NCI-H774 (cell line): ENCODE data around the gene AMMECR1.

Experiments used
- DNase-seq: peaks from one replicate; lab custom pipeline; 2025; lab: John Stamatoyannopoulos, UW

Gene AMMECR1

GRCh38 chrX:110311437-110312230, 6.3 kb downstream of the AMMECR1 start:
- DNase-seq, result no peak

- no peak for DNase-seq
Observed at GRCh38 chrX:110310896-110311295, 7.0 kb downstream of the AMMECR1 start.

DNA sequence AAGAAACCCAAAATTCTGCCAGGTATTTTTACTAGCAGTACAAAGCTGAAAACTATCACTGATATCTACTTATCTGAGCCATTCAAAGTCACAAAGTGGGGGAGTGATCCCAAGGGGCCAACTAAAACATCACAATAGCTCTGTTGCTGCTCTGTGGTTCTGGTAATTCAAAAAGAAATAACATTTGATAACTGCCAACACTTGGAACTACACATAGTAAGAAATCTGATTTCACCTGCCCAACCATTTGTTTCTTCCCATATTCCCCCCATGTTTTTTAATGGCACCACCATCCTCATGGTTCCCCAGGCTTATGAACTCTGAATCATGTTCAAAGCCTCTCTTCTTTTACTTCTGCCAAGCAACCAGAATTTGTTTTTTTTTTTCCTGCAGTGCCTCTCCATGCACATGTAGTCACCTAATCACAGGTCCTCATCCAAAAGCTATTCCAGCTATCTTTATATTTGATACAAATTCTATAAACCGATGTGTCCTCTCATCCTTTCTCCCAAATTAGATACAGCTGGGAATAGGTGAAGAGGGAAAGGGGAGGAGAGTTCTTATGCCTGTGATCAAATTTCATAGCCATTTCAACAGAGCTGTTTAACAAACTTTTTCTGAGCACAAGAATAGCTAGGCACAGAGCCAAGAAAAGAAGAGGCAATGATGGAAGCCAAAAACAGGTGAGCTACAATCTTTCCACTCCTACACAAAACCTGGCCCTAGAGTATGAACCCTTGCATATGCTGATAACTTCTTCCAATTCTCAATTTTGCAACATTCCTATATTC, 7.7 kb downstream of the AMMECR1 start:
- DNase-seq, result no peak

GRCh38 chrX:110308220-110308619, 9.7 kb downstream of the AMMECR1 start:
- no peak for DNase-seq

GRCh38 chrX:110304884-110305283, 13.0 kb downstream of the AMMECR1 start:
- DNase-seq, result no peak

GRCh38 chrX:110304371-110304770, 13.5 kb downstream of the AMMECR1 start:
- no peak for DNase-seq

DNA sequence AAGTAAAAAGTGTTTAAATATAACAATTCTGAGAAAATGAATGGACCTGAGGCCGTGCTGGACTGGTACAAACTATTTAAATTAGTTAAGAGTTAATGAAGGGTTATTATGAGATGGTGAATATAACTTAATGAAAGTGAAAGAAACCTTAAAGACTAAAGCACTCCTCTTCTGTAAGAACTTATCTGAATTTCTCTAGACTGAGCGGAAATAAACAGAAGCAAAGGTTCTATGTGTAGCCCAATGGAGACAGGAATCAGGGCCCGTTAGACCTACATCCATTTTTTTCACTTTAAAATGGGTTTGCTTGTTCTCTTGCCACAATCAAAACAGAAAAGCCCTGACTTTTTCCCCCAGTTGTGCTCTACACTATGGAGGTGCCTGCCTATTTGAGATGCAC, 14.9 kb downstream of the AMMECR1 start:
- DNase-seq, result no peak

GRCh38 chrX:110301194-110301593, 16.7 kb downstream of the AMMECR1 start:
- DNase-seq, result no peak

DNA sequence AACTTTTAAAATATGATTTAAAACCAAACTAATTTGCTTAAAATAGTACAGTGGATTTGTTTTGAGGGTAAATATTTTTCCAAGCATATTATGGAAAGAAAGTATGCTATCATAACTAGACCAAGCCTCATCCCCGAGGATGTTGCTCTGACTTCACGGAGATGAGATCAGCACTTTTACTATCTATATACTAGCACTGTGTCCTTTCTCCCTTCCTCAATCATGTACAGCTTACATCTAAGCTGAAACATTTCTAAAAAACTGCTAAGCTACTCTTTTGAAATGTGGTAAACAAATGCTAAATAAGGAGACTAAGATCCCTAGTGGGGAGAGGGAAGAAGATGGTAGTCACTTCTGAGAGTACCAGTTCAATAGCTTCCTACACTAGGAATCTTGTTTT, 23.8 kb downstream of the AMMECR1 start:
- no peak for DNase-seq

- DNase-seq, result no peak
Observed at GRCh38 chrX:110293658-110294057, 24.2 kb downstream of the AMMECR1 start.

GRCh38 chrX:110287605-110288004, 30.3 kb downstream of the AMMECR1 start:
- no peak for DNase-seq

DNA sequence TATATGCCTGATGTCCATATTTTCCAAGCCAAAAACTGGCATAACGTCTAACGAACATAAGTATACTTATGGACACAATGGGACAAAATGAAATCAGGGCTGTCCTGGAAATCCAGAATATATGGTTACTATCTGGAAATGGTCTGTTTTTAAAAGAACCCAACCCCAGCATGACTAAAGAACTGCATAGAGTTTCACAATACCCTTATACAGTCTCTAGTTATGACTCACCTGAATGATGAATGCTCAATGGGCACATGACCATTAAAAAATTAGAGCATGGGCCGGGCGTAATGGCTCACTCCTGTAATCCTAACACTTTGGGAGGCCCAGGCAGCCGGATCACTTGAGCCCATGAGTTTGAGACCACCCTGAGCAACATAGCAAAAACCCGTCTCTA, 31.8 kb downstream of the AMMECR1 start:
- DNase-seq, result no peak

DNA sequence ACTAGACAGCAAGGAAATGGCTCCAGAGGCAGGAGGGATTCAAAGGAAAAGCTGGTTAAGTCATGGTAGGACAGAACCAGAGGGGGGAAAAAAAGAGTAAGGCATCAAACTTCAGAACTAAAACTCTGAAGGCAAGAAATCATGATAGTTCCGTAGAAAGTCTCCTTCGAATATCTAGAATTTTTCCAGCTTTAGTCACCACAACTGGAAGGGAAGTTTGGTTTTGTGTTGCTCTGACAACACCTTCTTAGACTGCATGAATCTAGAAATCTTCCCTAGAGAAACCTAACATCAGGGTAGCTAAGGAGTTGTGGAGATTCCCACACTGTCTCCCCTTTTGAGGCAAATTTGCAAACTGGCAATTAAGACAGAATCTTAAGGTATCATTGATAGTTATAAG, 33.7 kb downstream of the AMMECR1 start:
- no peak for DNase-seq

DNA sequence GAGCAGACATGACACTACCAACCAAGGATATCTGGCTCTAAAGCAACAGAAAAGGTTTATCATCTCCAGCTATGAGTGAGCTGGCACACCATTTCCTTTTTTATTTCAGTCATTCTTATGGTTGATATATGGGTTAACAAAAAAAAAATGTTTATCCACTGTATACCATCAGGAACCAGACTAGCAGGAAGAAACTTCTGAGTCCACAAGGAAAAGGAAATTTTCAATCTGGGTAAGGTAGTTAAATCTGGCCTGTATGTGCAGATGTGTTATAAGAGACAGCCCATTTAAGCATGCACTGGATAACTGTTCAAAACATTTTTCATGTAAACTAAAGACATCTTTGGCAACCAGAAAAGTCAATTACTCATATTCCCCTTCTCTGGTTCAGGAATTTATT, 35.0 kb downstream of the AMMECR1 start:
- no peak for DNase-seq

DNA sequence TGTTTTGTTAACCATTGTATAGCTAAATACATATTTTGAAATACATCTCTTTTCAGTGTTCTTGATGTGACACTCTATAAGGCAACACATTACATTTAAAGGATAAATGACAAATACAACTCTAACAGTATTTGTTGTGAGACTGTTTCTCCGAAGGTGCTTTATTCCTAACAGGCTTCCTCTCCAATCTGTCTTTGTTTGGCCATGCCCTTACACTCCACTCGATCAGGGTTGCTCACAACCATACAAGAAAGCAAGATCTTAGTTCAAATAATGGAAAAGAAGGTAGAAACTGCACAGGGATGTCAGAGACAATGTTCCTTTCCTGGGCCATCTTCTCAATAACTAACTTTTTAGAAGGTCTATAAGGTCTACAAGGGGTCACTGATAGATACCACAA, 36.5 kb downstream of the AMMECR1 start:
- DNase-seq, result no peak

GRCh38 chrX:110280954-110281353, 36.9 kb downstream of the AMMECR1 start:
- DNase-seq, result no peak

DNA sequence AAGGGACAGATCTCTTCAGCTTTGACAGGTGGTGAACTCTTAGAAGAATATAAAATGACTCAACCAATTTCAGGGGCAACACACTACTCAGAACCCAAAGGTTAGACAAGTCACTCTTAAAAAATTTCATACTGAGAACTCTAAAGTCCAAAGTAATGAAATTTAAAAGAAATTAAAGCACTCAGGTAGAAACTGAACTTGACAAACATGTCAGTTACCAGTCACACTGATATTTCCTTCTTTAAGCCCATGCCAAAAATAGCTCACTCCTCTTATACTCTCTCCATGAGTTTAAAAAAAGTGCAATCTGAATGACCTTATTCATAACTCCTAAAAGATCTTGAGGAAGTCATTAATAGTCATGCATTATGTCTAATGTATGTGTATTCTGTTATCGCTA, 40.3 kb downstream of the AMMECR1 start:
- DNase-seq, result no peak

DNA sequence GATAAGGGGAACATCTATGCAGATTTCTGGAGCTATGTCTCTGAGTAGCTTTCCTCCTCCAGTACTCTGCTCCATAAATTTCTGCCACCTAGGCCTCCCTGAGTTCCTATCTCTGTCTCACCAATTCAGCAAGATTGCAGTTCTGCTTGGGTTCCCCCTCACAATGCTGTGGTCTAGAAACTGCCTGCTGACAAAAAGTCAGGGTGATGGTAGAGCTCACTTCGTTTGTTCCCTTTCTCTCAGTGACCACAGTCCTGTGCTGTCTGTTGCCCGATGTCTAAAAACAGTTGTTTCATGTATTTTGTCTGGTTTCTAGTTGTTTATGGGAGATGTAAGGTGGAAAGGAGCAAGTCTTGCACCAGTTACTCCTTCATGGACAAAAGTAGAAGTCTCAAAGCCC, 41.1 kb downstream of the AMMECR1 start:
- DNase-seq, result no peak

DNA sequence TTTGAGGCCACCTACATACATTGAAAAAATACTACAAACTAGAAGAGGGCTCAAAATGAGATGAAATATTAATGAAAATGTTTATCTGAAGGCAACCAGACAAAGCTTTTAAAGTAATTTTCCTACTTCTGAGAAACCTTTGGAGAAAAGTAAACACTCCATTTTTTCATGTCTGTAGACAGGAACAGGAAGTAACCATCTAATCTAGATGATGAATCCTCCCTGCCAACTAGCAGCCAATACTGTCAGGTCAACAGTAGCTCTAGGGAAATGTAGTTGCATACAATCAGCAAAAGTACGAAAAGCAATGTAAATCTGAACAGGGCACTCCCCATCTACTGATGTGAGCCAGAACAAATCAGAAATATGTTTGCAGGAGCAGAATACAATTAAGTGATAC, 49.0 kb downstream of the AMMECR1 start:
- DNase-seq, result no peak

GRCh38 chrX:110268395-110268794, 49.5 kb downstream of the AMMECR1 start:
- no peak for DNase-seq

DNA sequence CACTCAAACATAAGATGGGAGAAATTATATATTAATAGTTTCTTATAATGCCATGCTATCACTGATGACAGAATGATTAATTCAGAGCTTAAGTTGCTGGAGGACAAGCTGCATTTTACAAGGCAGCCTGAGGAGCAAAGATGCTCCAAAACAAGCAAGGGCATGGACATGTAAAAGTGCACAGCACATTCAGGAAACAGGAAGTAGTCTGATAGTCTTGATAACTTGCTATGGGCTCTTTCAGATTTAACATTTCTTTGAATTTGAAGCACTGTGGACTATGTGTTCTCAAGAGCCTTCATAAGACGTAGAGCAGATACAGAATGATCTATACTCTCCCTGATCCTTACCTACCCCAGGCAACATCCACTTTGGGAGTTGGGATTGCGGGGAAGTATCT, 50.0 kb downstream of the AMMECR1 start:
- DNase-seq, result no peak

DNA sequence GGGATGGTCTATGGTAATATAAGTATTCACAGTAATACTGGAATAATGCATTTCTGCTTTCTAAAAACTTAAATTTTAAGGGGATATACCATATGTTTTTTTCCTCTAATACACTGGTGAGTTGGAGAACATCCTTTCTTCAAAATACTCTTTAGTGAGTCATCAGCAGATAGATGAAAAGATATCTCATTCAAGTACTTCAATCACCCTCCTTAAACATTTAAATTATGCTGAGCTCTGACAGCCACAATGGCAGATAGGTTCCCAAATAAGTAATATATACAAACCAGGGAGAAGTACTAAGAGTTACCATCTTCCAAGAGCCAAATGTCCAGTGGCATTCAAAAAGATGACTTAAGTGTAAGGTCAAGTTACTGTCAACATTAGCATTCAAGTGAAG, 52.2 kb downstream of the AMMECR1 start:
- DNase-seq, result no peak

DNA sequence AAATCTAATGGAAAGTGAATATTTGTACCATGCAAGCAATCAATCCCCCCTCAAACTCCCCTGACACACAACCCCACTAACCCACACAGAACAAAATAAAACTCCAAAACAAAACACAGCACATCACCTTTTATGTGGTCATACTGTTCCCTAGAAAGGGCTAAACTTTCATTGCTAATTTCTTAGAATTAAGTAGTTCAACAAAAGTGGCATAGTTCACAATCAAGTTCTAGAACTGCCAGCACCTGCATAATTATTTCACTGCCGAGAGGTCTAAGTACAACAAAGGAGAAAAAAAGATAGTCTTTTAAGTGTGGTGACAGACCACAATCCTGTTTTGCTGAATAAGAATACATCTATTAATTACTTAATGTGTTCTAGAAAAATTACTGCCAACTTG, 58.8 kb downstream of the AMMECR1 start:
- DNase-seq, result no peak

DNA sequence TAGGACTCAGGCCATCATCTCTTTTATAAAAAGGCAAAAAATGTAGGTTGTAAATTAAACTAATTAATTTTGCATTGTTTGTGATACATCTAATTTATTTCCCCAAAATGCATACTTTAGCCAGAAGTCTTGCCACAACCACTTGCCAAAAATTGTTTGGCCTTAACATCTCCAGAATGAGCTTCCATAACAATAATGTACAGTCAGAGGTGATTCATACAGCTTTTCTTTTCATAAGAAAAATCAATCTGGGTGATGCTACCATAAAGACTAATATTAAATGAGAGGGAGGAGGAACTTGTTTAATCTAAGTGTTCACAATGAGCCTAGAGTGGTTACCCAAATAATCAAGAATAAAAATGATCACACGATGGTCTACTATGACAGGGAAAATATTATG, 59.3 kb downstream of the AMMECR1 start:
- DNase-seq, result no peak
